GM12878 (cell line): ENCODE data around the gene MPIG6B.

Experiments
- ASH2L ChIP-seq: fragments of 300-600, 200-600 bp; sonication (generic); IDR thresholded peaks from 2 replicates; pipeline ENCODE4 v1.6.1; 2017; ENCODE audit warnings: low read depth, mild to moderate bottlenecking, borderline replicate concordance
- CTCF ChIP-seq, 3 experiments: IDR thresholded peaks in 2 of 3; conservative IDR thresholded peaks in 1 of 3; 2 replicates each; pipeline ENCODE4 v1.5.1; 2011; ENCODE audit warnings: low read depth in 3 of 3, low read length in 3 of 3, mild to moderate bottlenecking in 3 of 3, control low read depth in 2 of 3, moderate library complexity in 2 of 3, inconsistent platforms in 1 of 3, mixed read lengths in 1 of 3; ENCODE audit not compliant: control insufficient read depth in 2 of 3, insufficient read depth in 1 of 3; ENCODE audit errors: extremely low read depth in 1 of 3
- REST ChIP-seq: IDR thresholded peaks from 2 replicates; pipeline ENCODE4 v1.6.1; 2012; ENCODE audit warnings: mild to moderate bottlenecking, low read depth, low read length

- TF ChIP-seq CTCF (IDR thresholded peaks at IDR 0.05 in 2 of 3, conservative IDR thresholded peaks at IDR 0.05 in 1 of 3; ENCODE audit: control insufficient read depth in 2 of 3, extremely low read depth in 1 of 3, insufficient read depth in 1 of 3, low read depth in 3 of 3, low read length in 3 of 3) (no peak), REST (no peak), ASH2L (no peak)
Observed at GRCh38 chr6:31676322-31676903, 46.8 kb upstream of the MPIG6B start.
